Middle frontal gyrus (tissue), 1 donor: ENCODE results near the gene PRKD3.

Source experiments
- DNase-seq: peaks from one replicate; pipeline ENCODE4 v3.0.0-alpha.2; 2015; ENCODE audit warnings: low spot score; ENCODE audit errors: extremely low spot score

Gene PRKD3

GRCh38 chr2:37343537-37344434, 19.2 kb upstream of the PRKD3 start:
- DNase-seq = peak; percentile 41

GRCh38 chr2:37342591-37343220, 18.1 kb upstream of the PRKD3 start:
- DNase-seq = no peak

- no peak for DNase-seq
These were observed 16.0 kb upstream of the PRKD3 start for GRCh38 chr2:37340637-37341036.

- DNase-seq = no peak
These were observed 14.3 kb upstream of the PRKD3 start for GRCh38 chr2:37338933-37339332.

- no peak for DNase-seq
These were observed 13.1 kb upstream of the PRKD3 start for GRCh38 chr2:37337620-37338280.

GRCh38 chr2:37335604-37336003, 11.0 kb upstream of the PRKD3 start:
- DNase-seq = no peak

GRCh38 chr2:37333256-37333655, 8.6 kb upstream of the PRKD3 start:
- DNase-seq = no peak

GRCh38 chr2:37332560-37332959, 7.9 kb upstream of the PRKD3 start:
- no peak for DNase-seq

- DNase-seq = no peak
These were observed 6.0 kb upstream of the PRKD3 start for GRCh38 chr2:37330681-37331080.

- DNase-seq = no peak
These were observed 2.4 kb upstream of the PRKD3 start for GRCh38 chr2:37326866-37327634.

- no peak for DNase-seq
These were observed 1.7 kb upstream of the PRKD3 start for GRCh38 chr2:37326285-37326684.

- no peak for DNase-seq
These were observed 1.0 kb upstream of the PRKD3 start for GRCh38 chr2:37325625-37326071.

GRCh38 chr2:37324536-37324785, 172 bp downstream of the PRKD3 start:
- peak; percentile 6 for DNase-seq

GRCh38 chr2:37323781-37324535, 675 bp downstream of the PRKD3 start:
- no peak for DNase-seq

- DNase-seq = no peak
These were observed 1.4 kb downstream of the PRKD3 start for GRCh38 chr2:37323176-37323780.

GRCh38 chr2:37322368-37322767, 2.3 kb downstream of the PRKD3 start:
- no peak for DNase-seq

- no peak for DNase-seq
These were observed 3.5 kb downstream of the PRKD3 start for GRCh38 chr2:37321029-37321682.

GRCh38 chr2:37319754-37320609, 4.7 kb downstream of the PRKD3 start:
- no peak for DNase-seq

GRCh38 chr2:37318401-37318800, 6.2 kb downstream of the PRKD3 start:
- DNase-seq = no peak
